GM13976 (cell line): ENCODE measurements around the gene SENP1.

Experiments used
- DNase-seq: peaks from one replicate; pipeline ENCODE4 v3.0.0; 2012; ENCODE audit warnings: low spot score
- in situ Hi-C: fragments of 300-500 bp; cut with MboI; formaldehyde crosslinking; loops from one replicate; pipeline ENCODE4 v1.12.0; 2022; ENCODE audit warnings: low sequenced_read_pairs, mixed read lengths, inconsistent platforms; ENCODE audit not compliant: unreplicated experiment
- TF ChIP-seq, protein P1 (sequence below): IDR thresholded peaks from 2 replicates; pipeline ENCODE4 v1.5.1; 2012; ENCODE audit warnings: borderline replicate concordance, mild to moderate bottlenecking; ENCODE audit not compliant: insufficient read depth; ENCODE audit errors: extremely low read depth, missing control alignments, control extremely low read depth

The SENP1 gene

DNA sequence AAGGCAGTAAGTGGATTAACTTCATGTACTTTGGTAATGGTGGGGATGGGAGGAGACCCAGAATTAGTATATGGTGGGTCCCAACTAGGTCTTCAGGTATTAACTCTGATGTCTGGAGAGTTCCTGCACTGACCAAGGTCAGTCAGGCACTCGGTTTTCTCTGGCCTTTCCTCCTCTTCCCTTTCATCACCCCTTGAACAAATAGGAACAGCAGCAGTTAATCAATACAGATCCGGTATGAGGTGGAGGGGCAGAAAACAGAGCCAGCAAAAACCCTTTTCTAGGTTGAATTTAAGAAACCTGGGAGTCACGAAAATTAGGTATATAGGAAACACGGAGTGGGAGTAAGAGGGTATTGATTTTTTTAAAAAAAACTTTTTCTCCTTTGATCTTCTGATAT, 17.3 kb upstream of the SENP1 start:
- TF ChIP-seq, protein P1, sequence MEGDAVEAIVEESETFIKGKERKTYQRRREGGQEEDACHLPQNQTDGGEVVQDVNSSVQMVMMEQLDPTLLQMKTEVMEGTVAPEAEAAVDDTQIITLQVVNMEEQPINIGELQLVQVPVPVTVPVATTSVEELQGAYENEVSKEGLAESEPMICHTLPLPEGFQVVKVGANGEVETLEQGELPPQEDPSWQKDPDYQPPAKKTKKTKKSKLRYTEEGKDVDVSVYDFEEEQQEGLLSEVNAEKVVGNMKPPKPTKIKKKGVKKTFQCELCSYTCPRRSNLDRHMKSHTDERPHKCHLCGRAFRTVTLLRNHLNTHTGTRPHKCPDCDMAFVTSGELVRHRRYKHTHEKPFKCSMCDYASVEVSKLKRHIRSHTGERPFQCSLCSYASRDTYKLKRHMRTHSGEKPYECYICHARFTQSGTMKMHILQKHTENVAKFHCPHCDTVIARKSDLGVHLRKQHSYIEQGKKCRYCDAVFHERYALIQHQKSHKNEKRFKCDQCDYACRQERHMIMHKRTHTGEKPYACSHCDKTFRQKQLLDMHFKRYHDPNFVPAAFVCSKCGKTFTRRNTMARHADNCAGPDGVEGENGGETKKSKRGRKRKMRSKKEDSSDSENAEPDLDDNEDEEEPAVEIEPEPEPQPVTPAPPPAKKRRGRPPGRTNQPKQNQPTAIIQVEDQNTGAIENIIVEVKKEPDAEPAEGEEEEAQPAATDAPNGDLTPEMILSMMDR = no peak
- no peak for DNase-seq
- in situ Hi-C loops = no loop called here

- no peak for DNase-seq
- in situ Hi-C loops = no loop called here
- TF ChIP-seq, protein P1 = no peak
Measured at GRCh38 chr12:48122065-48122834, 16.4 kb upstream of the SENP1 start.

DNA sequence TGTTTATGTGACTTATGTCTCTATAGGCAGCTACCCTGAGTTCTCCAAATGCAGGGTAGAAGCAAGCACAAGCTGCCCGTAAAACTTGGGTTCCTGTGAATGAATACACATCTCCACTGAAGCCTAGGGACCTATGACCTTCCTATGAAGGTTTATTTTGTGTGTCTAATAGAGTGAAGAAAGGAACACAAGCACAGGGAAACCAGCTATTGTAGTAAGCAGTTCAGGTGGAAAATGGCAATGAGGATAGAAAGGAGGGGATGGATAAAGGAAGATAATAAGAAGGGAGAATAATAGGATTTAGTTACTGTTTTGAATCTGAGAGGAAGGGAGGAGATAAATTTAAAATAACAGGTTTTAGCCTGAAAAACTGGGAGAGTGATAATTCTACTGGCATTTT, 15.6 kb upstream of the SENP1 start:
- DNase-seq = no peak
- in situ Hi-C loops = no loop called here
- TF ChIP-seq, protein P1 = no peak

- in situ Hi-C loops = no loop called here
- TF ChIP-seq, protein P1 = no peak
Measured at GRCh38 chr12:48119834-48120195, 13.9 kb upstream of the SENP1 start.

GRCh38 chr12:48119078-48119833, 13.4 kb upstream of the SENP1 start, which contains the start of gene PFKM:
Gene PFKM (plus strand): TSS chr12:48119364. CDS start chr12:48122775, 3,411 bp downstream.
- in situ Hi-C loops = no loop called here
- TF ChIP-seq, protein P1 = no peak
- DNase-seq = peak; percentile 90

More at GRCh38 chr12:48119834-48120195, 13.9 kb upstream of the SENP1 start:
- no peak for DNase-seq

- TF ChIP-seq, protein P1 = no peak
- in situ Hi-C loops = no loop called here
- DNase-seq = no peak
Measured at GRCh38 chr12:48118284-48118871, 12.5 kb upstream of the SENP1 start.
